Activated effector memory CD4-positive, alpha-beta T cell treated with Interleukin-2 at 50 U/mL for 16 hours (primary cell): ENCODE results near the gene PTCH2.
A peak's percentile ranks its signal among the peaks of the same experiment; 100 is the strongest.
"Not testable (repeated sequence)": the region's sequence is repeated elsewhere in the genome, so short reads cannot be mapped to it uniquely, and the experiment has no call there.

Experiments
- DNase-seq: peaks from one replicate; pipeline ENCODE4 v3.0.0-alpha.2; 2020

Gene PTCH2

GRCh38 chr1:44817771-44818495, 25.1 kb downstream of the PTCH2 start:
- no peak for DNase-seq

GRCh38 chr1:44817307-44817706, 25.7 kb downstream of the PTCH2 start:
- DNase-seq: no peak

GRCh38 chr1:44815926-44816325, 27.1 kb downstream of the PTCH2 start:
- not testable (repeated sequence) for DNase-seq

GRCh38 chr1:44812822-44813543, 30.1 kb downstream of the PTCH2 start:
- DNase-seq: no peak

GRCh38 chr1:44811234-44811633, 31.8 kb downstream of the PTCH2 start:
- DNase-seq: no peak

GRCh38 chr1:44810762-44811105, 32.3 kb downstream of the PTCH2 start:
- not testable (repeated sequence) for DNase-seq

GRCh38 chr1:44810101-44810761, 32.8 kb downstream of the PTCH2 start:
- no peak for DNase-seq

GRCh38 chr1:44808938-44809917, 33.8 kb downstream of the PTCH2 start:
- peak; percentile 81 for DNase-seq

GRCh38 chr1:44808063-44808937, 34.8 kb downstream of the PTCH2 start, which contains the start of gene BTBD19:
Gene BTBD19 (plus strand): TSS chr1:44808523. CDS start chr1:44808821, 298 bp downstream.
- DNase-seq: peak; percentile 22

GRCh38 chr1:44807364-44808062, 35.5 kb downstream of the PTCH2 start:
- peak; percentile 89 for DNase-seq

- DNase-seq: no peak
Observed at GRCh38 chr1:44806704-44807363, 36.2 kb downstream of the PTCH2 start, which contains the start of gene DYNLT4. Gene DYNLT4 (minus strand): TSS chr1:44807351. CDS start chr1:44806668, 683 bp downstream.

- no peak for DNase-seq
Observed at GRCh38 chr1:44806025-44806703, 36.9 kb downstream of the PTCH2 start.

GRCh38 chr1:44805311-44806024, 37.6 kb downstream of the PTCH2 start:
- DNase-seq: no peak

- DNase-seq: no peak
Observed at GRCh38 chr1:44803312-44804095, 39.5 kb downstream of the PTCH2 start.

GRCh38 chr1:44803062-44803311, 40.1 kb downstream of the PTCH2 start:
- DNase-seq: no peak

- DNase-seq: no peak
Observed at GRCh38 chr1:44802306-44803061, 40.6 kb downstream of the PTCH2 start.

- DNase-seq: no peak
Observed at GRCh38 chr1:44801491-44802305, 41.4 kb downstream of the PTCH2 start.
